ENCODE measurements around the gene SOS2. TPM values are rescaled to one million over a fixed set of nuclear protein-coding genes. Genes with fewer than 3 reads are reported as not detected.

The SOS2 gene
- total RNA-seq, 1 donor from 2014 or later: 29.9 TPM

GRCh38 chr14:50116181-50116956, 115.0 kb downstream of the SOS2 start, which contains the start of gene VCPKMT:
TSS of gene VCPKMT (minus strand) at chr14:50116572. CDS start at chr14:50116552, 20 bp downstream.
- DNase-seq (ENCODE audit: low spot score): peak; percentile 96

GRCh38 chr14:50113381-50114035, 117.9 kb downstream of the SOS2 start:
- no peak for DNase-seq (ENCODE audit: low spot score)

GRCh38 chr14:50110323-50111037, 120.9 kb downstream of the SOS2 start:
- DNase-seq (ENCODE audit: low spot score): no peak

DNA sequence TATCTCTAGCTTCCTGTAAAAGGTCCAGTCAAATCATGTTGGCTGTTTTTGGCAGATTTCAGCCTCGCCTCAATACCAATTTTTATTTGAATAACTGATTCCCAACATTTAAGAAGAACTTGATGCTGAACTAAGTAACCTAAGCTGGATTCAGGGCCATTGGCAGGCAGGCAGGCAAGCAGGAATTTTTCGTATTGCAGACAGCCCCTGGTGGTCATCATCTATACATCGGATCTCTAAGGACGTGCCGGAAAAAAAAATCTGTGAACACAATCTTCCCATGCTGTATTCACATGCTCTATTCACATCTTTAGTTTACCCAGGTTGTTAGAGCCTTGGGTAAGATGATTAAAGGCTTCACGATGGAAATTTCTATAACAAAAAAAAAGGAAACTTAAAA, 122.0 kb downstream of the SOS2 start:
- peak; percentile 16 for DNase-seq (ENCODE audit: low spot score)

- no peak for DNase-seq (ENCODE audit: low spot score)
Measured at GRCh38 chr14:50107850-50108249, 123.5 kb downstream of the SOS2 start.

DNA sequence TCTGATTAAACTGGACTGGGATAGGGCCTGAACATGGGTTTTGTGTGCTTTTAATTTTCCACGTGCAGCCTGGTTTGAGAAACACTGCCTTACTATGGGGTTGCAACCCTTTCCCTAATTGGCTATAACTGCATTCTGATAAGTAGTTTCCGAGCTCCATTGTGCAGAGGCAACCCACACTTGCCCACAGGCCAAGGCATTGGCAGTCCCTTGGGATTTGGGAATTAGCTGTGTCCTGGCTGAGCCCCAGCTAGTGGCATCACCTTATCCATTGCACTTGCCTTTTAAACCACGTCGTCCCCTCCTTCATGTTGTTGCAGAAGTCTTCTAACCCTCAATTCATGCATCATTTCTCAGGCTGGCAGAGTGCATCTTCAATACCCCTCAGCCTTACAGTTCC, 125.2 kb downstream of the SOS2 start:
- DNase-seq (ENCODE audit: low spot score): no peak

DNA sequence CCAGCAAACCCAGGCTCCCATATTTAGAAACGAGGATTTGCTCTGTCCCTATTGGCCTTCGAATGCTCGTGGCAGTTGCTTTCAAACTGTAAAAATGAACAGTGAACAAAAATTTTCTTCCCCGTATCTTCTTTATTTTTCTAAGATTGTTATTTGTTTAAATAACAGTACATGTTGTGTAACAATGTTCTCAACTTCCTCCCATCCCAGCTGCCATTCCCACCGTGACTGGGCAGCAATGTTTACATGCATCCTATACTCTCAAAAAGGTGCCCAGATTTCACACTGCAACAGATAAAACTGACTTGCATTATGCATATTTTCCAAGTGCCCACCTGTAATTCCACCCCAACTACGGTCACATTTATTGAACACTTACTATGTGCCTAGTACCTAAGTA, 127.8 kb downstream of the SOS2 start:
- DNase-seq (ENCODE audit: low spot score): no peak

GRCh38 chr14:50101417-50101816, 130.0 kb downstream of the SOS2 start:
- DNase-seq (ENCODE audit: low spot score): no peak

DNA sequence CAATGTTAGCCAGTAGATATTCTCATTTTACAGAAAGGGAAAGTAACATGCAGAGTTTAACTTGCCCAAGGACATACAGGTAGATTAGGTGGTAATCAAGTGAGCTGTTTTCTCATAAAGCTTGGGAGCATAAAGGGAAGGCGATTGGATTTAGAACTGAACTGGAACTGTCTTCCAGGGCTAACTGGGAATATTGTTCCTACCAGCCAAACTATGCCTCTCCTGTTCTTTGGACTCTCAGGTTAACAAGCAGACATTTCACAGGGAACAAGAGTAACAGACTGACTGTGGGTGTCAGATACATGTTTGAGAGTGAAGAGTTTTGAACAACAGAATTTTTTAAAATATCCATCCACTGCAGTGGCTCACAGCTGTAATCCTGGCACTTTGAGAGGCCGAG, 130.6 kb downstream of the SOS2 start:
- no peak for DNase-seq (ENCODE audit: low spot score)

- no peak for DNase-seq (ENCODE audit: low spot score)
Measured at GRCh38 chr14:50099335-50099734, 132.0 kb downstream of the SOS2 start.

GRCh38 chr14:50095895-50096294, 135.5 kb downstream of the SOS2 start:
- no peak for DNase-seq (ENCODE audit: low spot score)

DNA sequence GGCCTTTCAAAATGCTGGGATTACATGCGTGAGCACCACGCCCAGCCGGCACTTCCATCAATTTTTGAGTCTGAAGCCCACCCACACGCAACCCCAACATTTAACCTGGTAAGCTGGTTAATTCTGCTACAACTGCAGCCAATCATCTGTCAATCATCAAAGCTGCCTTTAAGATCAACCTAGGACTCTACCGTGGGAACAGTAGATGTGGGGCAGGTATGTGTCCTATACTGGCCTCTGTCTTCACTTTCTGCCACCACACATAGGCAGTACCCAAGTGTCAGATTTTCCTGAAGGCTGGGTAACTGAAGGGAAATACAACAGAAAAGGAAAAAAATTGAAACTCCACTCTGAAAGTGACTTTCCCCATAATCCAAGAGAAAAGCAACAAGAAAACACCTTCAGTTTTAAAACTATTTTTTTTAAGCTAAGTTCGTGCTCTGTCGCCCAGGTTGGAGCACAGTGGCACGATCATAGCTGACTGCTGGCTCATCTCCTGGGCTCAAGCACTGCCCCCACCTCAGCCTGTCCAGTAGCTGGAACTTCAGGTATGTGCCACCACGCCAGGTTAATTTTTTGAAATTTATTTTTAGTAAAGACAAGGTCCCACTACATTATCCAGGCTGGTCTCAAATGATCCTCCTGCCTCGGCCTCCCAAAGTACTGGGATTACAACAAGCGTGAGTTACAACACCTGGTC, 137.2 kb downstream of the SOS2 start:
- no peak for DNase-seq (ENCODE audit: low spot score)

- no peak for DNase-seq (ENCODE audit: low spot score)
Measured at GRCh38 chr14:50093496-50093895, 137.9 kb downstream of the SOS2 start.

- DNase-seq (ENCODE audit: low spot score): no peak
Measured at GRCh38 chr14:50092006-50092555, 139.3 kb downstream of the SOS2 start.

- DNase-seq (ENCODE audit: low spot score): no peak
Measured at GRCh38 chr14:50091240-50091913, 140.0 kb downstream of the SOS2 start.

DNA sequence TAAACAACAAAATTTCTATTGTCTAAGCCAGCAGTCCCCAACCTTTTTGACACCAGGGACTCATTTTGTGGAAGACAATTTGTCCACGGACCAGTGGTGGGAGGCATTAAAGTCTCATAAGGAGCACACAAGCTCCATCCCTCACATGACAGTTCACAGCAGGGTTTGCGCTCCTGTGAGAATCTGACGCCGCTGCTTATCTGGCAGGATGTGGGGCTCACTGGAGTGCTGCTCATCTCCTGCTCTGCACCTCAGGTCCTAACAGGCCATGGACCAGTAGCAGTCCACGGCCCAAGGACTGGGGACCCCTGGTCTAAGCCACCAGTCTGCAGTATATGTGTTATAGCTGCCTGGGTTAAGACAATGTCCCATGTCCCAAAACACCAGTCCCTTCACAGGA, 142.2 kb downstream of the SOS2 start:
- DNase-seq (ENCODE audit: low spot score): no peak

GRCh38 chr14:50088731-50089130, 142.6 kb downstream of the SOS2 start:
- DNase-seq (ENCODE audit: low spot score): no peak

DNA sequence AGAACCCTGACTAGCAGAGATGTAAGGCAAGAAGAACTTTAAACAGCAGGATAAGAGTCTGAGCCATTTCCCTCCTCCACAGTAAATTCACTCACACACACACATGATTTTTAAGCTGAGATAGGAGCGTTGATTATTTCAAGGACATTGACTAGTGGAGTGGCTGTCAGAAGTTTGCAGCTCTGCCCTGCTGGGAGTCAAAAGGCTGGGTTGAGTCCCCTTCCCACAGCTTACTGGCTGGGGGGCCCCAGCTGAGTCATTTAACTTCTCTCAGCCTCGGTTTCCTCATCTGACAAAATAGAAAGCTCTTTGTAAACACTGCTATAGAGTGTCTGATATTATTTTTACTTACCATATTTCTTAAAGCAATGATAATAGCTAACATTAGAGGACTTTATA, 143.3 kb downstream of the SOS2 start:
- DNase-seq (ENCODE audit: low spot score): no peak

DNA sequence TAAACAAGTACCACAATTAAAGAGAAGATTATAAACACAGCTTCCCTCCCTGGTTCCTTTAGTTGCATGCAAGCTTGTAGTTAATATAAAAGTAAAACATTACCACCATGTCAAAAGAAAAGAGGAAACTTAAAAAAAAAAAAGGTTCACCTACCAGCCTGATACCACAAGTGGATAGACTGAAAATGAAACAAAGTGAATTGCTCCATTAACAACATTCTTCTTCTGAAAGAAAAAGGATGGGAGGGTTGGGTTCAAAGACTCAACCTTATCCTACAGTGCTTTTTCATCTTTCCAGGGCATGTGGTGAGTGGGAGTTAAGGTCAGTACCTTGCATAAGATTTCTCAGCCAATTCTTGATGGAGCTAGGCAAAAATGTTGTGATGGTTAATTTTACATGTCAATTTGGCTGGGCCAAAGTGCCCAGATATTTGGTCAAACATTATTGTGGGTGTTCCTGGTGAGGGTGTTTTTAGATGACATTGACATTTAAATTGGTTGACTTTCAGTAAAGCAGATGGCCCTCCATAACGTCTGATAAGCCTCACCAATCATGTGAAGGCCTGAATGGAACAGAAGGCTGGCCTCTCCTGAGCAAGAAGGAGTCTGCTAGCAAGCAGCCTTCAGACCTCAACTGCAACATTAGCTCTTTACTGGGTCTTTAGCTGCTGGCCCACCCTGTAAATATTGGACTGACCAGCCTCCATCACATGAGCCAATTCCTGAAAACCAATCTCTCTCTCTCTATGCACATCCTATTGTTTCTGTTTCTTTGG, 143.8 kb downstream of the SOS2 start:
- DNase-seq (ENCODE audit: low spot score): no peak

DNA sequence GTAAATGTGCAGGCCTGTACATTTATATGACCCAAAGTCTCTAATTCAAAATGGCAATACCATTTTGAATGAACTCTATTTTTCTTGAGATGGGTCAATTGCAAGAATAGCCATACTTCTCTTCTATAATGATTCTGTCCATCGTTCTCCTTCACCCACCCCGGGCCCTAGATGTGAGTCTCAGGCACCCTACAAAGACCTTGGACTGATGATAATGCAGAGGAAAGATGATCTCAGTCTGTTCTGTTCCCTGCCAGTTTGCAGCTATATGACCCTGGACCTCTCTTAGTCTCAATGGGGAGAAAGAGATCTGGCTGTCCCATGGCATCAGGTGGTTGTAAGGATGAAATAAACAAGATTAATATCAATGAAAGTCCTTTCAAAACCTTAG, 145.1 kb downstream of the SOS2 start:
- DNase-seq (ENCODE audit: low spot score): no peak

All from umbilical cord (tissue), 2 donors.